22Rv1 (cell line): ENCODE measurements around the gene PRCC.

Source experiments
- ZFX ChIP-seq: fragments of 450-650 bp; IDR thresholded peaks from 2 replicates; pipeline ENCODE4 v1.6.1; 2017; ENCODE audit warnings: antibody characterized with exemption, borderline replicate concordance
- TF ChIP-seq, protein P1 (sequence below): fragments of 450-650 bp; IDR thresholded peaks from 2 replicates; pipeline ENCODE4 v1.5.1; 2017; ENCODE audit warnings: mild to moderate bottlenecking

GRCh38 chr1:156804026-156804425 lies 36.7 kb downstream of the PRCC start:
- TF ChIP-seq, protein P1, sequence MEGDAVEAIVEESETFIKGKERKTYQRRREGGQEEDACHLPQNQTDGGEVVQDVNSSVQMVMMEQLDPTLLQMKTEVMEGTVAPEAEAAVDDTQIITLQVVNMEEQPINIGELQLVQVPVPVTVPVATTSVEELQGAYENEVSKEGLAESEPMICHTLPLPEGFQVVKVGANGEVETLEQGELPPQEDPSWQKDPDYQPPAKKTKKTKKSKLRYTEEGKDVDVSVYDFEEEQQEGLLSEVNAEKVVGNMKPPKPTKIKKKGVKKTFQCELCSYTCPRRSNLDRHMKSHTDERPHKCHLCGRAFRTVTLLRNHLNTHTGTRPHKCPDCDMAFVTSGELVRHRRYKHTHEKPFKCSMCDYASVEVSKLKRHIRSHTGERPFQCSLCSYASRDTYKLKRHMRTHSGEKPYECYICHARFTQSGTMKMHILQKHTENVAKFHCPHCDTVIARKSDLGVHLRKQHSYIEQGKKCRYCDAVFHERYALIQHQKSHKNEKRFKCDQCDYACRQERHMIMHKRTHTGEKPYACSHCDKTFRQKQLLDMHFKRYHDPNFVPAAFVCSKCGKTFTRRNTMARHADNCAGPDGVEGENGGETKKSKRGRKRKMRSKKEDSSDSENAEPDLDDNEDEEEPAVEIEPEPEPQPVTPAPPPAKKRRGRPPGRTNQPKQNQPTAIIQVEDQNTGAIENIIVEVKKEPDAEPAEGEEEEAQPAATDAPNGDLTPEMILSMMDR = no peak
- no peak for TF ChIP-seq ZFX
